NCI-H2196 treated with DMSO at 0.1 percent for 48 hours (cell line): ENCODE data around the gene GAGE1.
"Not testable (repeated sequence)": the region's sequence is repeated elsewhere in the genome, so short reads cannot be mapped to it uniquely, and the experiment has no call there.

ENCODE experiments used
- DNase-seq: peaks from one replicate; lab custom pipeline; 2025; ENCODE audit not compliant: unreplicated experiment; lab: John Stamatoyannopoulos, UW

GAGE1 gene, protein sequence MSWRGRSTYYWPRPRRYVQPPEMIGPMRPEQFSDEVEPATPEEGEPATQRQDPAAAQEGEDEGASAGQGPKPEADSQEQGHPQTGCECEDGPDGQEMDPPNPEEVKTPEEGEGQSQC

GRCh38 chrX:49598720-49599119 is at the start of gene GAGE1:
Gene GAGE1, plus strand, starts transcription at chrX:49599020. Its CDS starts 1,155 bp downstream, at chrX:49600175.
- DNase-seq, result not testable (repeated sequence)

DNA sequence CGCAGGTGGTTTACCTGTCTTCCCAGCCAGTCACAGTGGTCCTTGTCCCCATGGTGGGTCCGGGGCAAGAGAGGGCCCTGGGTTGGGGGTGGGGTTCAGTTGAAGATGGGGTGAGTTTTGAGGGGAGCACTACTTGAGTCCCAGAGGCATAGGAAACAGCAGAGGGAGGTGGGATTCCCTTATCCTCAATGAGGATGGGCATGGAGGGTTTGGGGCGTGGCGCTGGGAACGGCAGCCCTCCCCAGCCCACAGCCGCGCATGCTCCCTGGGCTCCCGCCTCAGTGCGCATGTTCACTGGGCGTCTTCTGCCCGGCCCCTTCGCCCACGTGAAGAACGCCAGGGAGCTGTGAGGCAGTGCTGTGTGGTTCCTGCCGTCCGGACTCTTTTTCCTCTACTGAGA is 47.8 kb upstream of the GAGE1 start, which contains the start of gene GAGE12E:
TSS of gene GAGE12E (plus strand) at position 301 of the 400 bp plus-strand sequence. CDS start 1,155 bp downstream, outside the sequence.
- not testable (repeated sequence) for DNase-seq

GRCh38 chrX:49560542-49560941 is 38.3 kb upstream of the GAGE1 start, which contains the start of gene GAGE12F:
Gene GAGE12F, plus strand, starts transcription at chrX:49560842. Its CDS starts 1,155 bp downstream, at chrX:49561997.
- DNase-seq, result not testable (repeated sequence)

- not testable (repeated sequence) for DNase-seq
Observed at GRCh38 chrX:49568728-49569127, 30.1 kb upstream of the GAGE1 start.

GRCh38 chrX:49569152-49569551 is 29.7 kb upstream of the GAGE1 start:
- DNase-seq, result not testable (repeated sequence)

- DNase-seq, result not testable (repeated sequence)
Observed at GRCh38 chrX:49570100-49570499, 28.7 kb upstream of the GAGE1 start, which contains the start of gene GAGE12G. Gene GAGE12G, plus strand, starts transcription at chrX:49570400. Its CDS starts 1,155 bp downstream, at chrX:49571555.

DNA sequence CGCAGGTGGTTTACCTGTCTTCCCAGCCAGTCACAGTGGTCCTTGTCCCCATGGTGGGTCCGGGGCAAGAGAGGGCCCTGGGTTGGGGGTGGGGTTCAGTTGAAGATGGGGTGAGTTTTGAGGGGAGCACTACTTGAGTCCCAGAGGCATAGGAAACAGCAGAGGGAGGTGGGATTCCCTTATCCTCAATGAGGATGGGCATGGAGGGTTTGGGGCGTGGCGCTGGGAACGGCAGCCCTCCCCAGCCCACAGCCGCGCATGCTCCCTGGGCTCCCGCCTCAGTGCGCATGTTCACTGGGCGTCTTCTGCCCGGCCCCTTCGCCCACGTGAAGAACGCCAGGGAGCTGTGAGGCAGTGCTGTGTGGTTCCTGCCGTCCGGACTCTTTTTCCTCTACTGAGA is 19.2 kb upstream of the GAGE1 start, which contains the start of gene GAGE12H:
TSS of gene GAGE12H (plus strand) at position 301 of the 400 bp plus-strand sequence. CDS start 1,155 bp downstream, outside the sequence.
- DNase-seq, result not testable (repeated sequence)

DNA sequence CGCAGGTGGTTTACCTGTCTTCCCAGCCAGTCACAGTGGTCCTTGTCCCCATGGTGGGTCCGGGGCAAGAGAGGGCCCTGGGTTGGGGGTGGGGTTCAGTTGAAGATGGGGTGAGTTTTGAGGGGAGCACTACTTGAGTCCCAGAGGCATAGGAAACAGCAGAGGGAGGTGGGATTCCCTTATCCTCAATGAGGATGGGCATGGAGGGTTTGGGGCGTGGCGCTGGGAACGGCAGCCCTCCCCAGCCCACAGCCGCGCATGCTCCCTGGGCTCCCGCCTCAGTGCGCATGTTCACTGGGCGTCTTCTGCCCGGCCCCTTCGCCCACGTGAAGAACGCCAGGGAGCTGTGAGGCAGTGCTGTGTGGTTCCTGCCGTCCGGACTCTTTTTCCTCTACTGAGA is 9.6 kb upstream of the GAGE1 start, which contains the start of gene GAGE2A:
TSS of gene GAGE2A (plus strand) at position 301 of the 400 bp plus-strand sequence. CDS start 1,155 bp downstream, outside the sequence.
- DNase-seq, result not testable (repeated sequence)

GRCh38 chrX:49589769-49590478 is 8.9 kb upstream of the GAGE1 start:
- not testable (repeated sequence) for DNase-seq

GRCh38 chrX:49590488-49590887 is 8.3 kb upstream of the GAGE1 start:
- not testable (repeated sequence) for DNase-seq

GRCh38 chrX:49610718-49611310 is 12.0 kb downstream of the GAGE1 start:
- DNase-seq, result no peak

- no peak for DNase-seq
Observed at GRCh38 chrX:49618574-49618973, 19.8 kb downstream of the GAGE1 start.

- DNase-seq, result no peak
Observed at GRCh38 chrX:49627086-49627777, 28.4 kb downstream of the GAGE1 start.

DNA sequence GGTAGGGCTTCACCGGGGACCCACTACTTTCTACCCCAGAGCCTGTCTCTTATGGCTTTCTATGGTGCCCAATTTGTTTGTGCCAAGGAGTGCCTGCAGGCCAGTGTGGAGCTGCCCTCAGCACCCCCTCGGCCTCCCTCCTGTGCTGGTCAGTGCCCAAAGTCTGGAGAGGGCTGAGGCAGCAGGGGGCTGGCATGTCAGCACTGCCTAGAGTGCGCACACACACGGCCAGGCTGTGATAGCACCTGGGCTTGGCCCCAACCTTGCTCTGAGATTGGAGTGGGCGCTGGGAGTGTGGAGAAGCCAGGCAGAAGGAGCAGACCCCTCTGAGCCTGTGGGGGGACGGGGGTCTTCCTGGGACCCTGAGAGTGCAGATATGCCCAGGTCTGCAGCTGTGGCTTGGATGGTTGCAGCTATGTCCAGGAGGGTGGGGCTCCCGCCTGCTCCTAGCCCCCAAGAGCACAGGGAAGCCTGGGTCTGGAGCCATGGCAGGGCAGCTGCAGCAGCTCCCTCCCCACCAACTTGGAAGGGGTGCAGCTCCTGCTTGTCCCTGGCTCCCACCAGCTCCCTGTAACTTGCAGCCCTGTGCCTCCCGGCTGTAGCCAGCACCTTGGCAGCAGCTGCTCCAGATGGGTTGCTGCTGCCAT is 46.3 kb downstream of the GAGE1 start:
- DNase-seq, result no peak

GRCh38 chrX:49656533-49656932 is 57.7 kb downstream of the GAGE1 start:
- no peak for DNase-seq
